HG03025 (cell line): Measurements from ENCODE around the gene LDB2.
"Not testable (repeated sequence)": the region's sequence is repeated elsewhere in the genome, so short reads cannot be mapped to it uniquely, and the experiment has no call there.

ENCODE experiments used
- ATAC-seq: cut with Tn5 transposase; IDR thresholded peaks from one replicate; pipeline ENCODE4 v1.9.1; 2021; ENCODE audit warnings: mild to moderate bottlenecking, moderate library complexity; ENCODE audit not compliant: unreplicated experiment, low FRiP score

Gene LDB2

GRCh38 chr4:16897991-16898827 lies at the start of gene LDB2:
Gene LDB2 (minus strand): TSS chr4:16898645.
- ATAC-seq, result no peak

DNA sequence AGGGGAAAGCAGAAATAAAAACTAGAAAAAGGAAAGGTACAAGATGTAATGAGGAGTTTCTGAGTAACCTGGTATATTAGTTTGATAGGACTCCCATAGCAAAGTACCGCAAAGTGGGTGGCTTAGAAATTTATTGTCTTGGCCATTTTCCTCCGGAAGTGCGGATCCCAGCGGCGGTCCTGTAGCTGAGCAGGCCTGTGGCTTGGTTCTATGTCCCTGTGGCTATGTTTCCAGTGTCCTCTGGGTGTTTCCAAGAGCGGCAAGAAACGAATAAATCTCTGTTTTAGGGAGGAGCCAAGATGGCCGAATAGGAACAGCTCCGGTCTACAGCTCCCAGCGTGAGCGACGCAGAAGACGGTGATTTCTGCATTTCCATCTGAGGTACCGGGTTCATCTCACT lies 44.0 kb upstream of the LDB2 start:
- no peak for ATAC-seq

DNA sequence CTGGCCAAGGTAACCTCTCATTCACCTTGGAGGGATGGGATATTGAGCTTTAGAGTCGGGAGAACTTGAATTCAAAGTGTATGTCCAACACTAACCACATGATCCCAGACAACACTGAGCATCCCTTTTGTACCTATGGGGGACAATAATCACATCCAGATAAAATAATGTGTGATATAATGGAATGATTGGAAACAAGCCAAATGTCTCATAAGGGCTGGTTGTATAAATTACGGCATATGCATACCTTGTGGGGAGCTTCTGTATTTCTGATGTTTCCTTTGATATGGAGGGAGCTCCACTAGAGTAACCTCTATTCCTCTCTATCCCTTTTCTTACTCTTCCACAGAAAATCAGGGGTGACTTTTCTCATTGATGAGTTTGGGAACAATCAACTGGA lies 40.7 kb upstream of the LDB2 start:
- no peak for ATAC-seq

GRCh38 chr4:16938512-16939040 lies 40.1 kb upstream of the LDB2 start:
- ATAC-seq, result no peak

GRCh38 chr4:16931339-16932305 lies 33.2 kb upstream of the LDB2 start:
- no peak for ATAC-seq

- ATAC-seq, result no peak
Measured at GRCh38 chr4:16926214-16926613, 27.8 kb upstream of the LDB2 start.

GRCh38 chr4:16918716-16919115 lies 20.3 kb upstream of the LDB2 start:
- not testable (repeated sequence) for ATAC-seq

- peak; percentile 97 for ATAC-seq
Measured at GRCh38 chr4:16916719-16917337, 18.4 kb upstream of the LDB2 start.

DNA sequence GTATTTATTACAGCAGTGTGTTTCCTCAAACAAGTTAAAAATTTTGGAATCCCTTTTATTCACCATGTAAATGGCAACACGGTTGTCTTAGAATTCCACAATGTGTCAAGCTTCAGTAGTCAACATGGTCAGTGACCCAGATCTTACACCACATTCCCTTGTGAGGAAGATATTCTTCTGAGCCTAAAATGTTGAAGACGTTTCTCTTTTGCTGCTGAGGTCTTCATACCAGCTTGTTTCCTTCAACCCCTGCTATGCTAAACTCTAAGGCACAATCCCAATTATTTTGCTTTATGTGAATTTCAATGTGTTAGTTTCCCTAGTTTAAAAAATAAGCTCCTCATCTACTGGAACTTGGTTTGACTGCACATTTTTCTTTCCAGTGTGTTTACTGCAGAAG lies 17.6 kb upstream of the LDB2 start:
- ATAC-seq, result no peak

GRCh38 chr4:16914208-16914607 lies 15.8 kb upstream of the LDB2 start:
- no peak for ATAC-seq

DNA sequence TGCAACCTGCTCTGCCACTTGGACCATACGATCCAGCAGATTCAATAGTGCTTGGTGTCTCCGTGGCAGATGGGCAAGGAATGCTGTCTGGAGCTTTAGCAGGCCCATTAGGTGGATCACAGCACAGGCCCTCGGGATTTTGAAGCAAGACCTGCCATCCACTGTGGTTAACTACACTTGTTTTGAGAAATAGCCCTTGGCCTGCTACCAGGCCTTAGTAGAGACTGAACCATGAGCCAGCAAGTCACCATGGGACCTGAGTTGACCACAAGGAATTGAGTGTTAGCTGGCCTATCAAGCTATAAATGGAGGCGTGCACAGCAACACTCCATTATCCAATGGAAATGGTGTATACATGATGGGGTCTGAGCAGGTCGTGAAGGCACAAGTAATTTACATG lies 14.5 kb upstream of the LDB2 start:
- no peak for ATAC-seq

DNA sequence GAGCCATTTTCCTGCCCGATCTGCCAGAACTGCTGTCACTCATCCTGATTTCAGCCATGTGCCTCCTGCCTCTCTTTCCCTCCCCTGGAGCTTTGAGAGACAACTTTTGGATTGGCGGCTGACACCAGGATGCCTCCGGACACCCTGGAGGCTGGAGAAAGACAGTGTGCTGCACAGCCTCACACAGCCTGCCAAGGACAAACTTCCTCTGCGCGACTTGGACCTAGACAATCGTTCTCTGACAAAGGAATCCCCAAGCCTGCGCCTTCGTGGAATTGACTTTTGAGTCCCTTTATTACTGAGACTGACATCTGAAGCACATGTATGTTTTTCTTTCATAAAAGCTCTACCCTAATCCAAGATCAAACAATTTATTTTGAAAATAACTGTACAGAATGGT lies 10.8 kb upstream of the LDB2 start:
- ATAC-seq, result no peak

GRCh38 chr4:16908377-16909021 lies 10.1 kb upstream of the LDB2 start:
- ATAC-seq, result no peak

DNA sequence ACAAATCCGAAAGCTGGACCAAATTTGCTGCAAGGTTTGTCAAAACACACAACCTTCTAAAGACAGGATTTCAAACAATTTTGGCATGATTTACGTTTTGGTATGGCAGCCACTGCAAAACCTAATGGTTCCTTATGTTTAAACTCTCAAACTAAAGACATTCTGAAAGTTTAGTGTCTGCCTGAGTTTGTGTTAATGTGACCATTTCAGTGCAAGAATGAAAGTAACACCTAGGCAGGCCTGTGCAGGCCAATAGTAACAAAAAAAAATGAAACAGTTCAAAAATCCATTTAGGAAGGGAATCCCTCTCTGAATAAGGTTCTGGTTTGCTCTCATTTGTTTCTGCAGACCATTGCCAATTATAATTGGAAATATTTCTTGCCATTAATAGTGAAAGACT lies 1.9 kb upstream of the LDB2 start:
- ATAC-seq, result no peak

DNA sequence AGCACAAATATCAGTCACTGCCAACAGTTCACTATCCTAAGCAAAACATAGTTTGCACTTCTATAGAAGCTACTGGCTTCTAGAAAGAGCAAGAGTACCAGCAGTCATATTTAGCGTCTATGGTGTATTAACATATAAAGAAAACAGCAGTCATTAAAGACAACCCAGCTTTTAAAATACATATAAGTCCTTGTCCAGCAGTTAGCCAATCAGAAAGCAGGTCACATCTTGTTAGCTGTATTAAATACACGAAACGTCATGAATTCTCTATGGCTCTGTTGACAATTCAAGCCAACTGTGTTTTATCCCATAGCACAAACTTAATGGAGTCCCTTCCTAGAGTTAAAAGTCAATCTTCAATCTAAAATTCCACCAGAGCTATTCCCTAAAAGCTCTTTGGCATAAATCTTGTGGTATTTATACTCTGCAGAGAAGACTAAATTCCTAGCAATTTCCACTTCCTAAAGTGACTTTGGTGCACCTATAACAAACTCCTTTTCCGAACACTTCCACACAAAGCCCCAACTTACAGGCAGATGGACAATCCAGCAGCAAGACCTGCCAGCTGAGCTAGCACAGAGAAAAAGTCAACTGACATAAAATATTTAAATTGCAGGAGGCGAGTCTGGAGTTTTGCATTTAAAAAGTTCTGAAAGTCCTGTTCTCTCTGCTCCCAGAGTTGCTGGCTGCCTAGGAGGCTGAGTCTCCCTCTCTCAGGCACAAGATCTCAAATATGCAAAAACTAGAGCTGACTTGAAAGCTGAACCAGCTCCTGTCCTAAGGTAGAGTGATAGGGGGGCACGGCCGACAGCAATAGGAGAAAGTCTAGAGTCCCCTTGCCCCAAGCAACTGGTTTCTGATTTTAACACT lies 1.3 kb downstream of the LDB2 start:
- ATAC-seq, result no peak

- ATAC-seq, result no peak
Measured at GRCh38 chr4:16894406-16894805, 4.0 kb downstream of the LDB2 start.

DNA sequence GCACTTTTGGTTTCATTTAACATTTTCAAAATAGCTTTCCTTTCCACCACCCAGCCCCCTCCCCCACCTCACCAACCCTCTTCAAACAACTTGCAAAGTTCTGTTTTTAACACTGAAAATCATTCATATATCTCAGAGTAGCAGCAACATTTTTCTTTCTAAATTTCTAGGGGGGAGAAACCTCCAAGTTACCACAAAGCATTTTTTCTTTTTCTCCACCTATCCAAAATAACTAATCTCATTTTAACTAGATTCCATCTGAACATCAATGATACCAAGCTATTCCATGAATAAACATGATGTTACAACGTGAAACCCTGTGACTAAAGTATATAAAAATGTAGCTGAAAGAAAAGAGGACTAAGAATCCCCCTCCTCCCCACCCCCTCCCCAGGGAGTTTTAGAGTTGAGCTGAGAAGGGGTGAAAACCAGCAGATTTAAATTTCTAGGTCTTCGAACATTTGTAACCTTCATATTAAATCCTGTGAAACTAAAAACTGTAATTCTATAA lies 5.2 kb downstream of the LDB2 start:
- no peak for ATAC-seq

DNA sequence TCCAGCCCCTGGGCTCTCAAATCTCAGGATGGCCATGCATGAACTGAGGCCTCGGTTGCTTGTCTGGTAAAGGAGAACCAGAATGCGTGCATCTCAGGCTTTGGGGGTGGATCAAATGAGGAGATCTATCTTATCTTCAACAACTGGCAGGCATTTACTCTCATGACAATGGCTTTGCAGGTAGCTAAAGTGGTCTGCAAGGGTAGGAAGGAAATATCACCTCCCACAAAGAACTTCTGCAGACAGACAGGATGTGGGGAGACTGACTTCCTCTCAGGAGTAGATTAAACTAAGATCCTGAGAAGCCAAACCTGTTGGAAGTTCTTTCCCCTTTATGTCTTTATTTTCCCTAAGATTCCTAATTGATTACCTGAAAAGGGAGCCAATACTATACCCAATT lies 7.8 kb downstream of the LDB2 start:
- ATAC-seq, result no peak

- no peak for ATAC-seq
Measured at GRCh38 chr4:16889945-16890344, 8.5 kb downstream of the LDB2 start.
